Epithelial cell of esophagus (primary cell): Measurements from ENCODE around the gene MBP.

Experiments
- DNase-seq: peaks from one replicate; pipeline ENCODE4 v3.0.0; 2010; ENCODE audit warnings: low read depth
- H3K4me3 ChIP-seq: 2 replicates; pipeline ENCODE4 v1.5.1; 2011; ENCODE audit warnings: mild to moderate bottlenecking, low read length, control low read depth
- CTCF ChIP-seq: IDR thresholded peaks from 2 replicates; pipeline ENCODE4 v1.5.1; 2011; ENCODE audit warnings: low read depth, mild to moderate bottlenecking, low read length, control low read depth, inconsistent platforms; ENCODE audit not compliant: insufficient read depth; ENCODE audit errors: missing control alignments

The MBP gene

GRCh38 chr18:77005651-77006195 is 126.9 kb downstream of the MBP start:
- H3K4me3 ChIP-seq, result no peak overlapping the region
- no peak for TF ChIP-seq CTCF
- no peak for DNase-seq

- DNase-seq, result no peak
These were observed 127.8 kb downstream of the MBP start for GRCh38 chr18:77004555-77005380.

GRCh38 chr18:77003316-77003715 is 129.3 kb downstream of the MBP start:
- no peak for DNase-seq
- H3K4me3 ChIP-seq, result no peak overlapping the region
- TF ChIP-seq CTCF, result no peak

More at GRCh38 chr18:77004555-77005380, 127.8 kb downstream of the MBP start:
- no peak for TF ChIP-seq CTCF
- H3K4me3 ChIP-seq, result no peak overlapping the region

GRCh38 chr18:77002496-77002895 is 130.1 kb downstream of the MBP start:
- TF ChIP-seq CTCF, result no peak
- DNase-seq, result no peak
- no peak overlapping the region for H3K4me3 ChIP-seq

- DNase-seq, result no peak
- TF ChIP-seq CTCF, result no peak
- H3K4me3 ChIP-seq, result no peak overlapping the region
These were observed 130.6 kb downstream of the MBP start for GRCh38 chr18:77001979-77002378.

- no peak overlapping the region for H3K4me3 ChIP-seq
- no peak for TF ChIP-seq CTCF
- no peak for DNase-seq
These were observed 131.5 kb downstream of the MBP start for GRCh38 chr18:77001041-77001440.

GRCh38 chr18:77000527-77000926 is 132.1 kb downstream of the MBP start:
- peak; percentile 48 for DNase-seq

More at GRCh38 chr18:77000527-77000926, 132.1 kb downstream of the MBP start:
- TF ChIP-seq CTCF, result peak; percentile 98
- no peak overlapping the region for H3K4me3 ChIP-seq
